DMS 273 (cell line): ENCODE results near the gene CAMSAP1.

Source experiments
- DNase-seq: peaks from one replicate; lab custom pipeline; 2025; ENCODE audit not compliant: unreplicated experiment; lab: John Stamatoyannopoulos, UW

Gene CAMSAP1

GRCh38 chr9:135882011-135882410 lies 25.3 kb downstream of the CAMSAP1 start:
- DNase-seq, result no peak

GRCh38 chr9:135880438-135880837 lies 26.9 kb downstream of the CAMSAP1 start:
- DNase-seq, result no peak

GRCh38 chr9:135879619-135880018 lies 27.7 kb downstream of the CAMSAP1 start:
- no peak for DNase-seq

- no peak for DNase-seq
These were observed 28.1 kb downstream of the CAMSAP1 start for GRCh38 chr9:135879237-135879601.

- DNase-seq, result no peak
These were observed 28.7 kb downstream of the CAMSAP1 start for GRCh38 chr9:135878528-135879236.

- no peak for DNase-seq
These were observed 29.4 kb downstream of the CAMSAP1 start for GRCh38 chr9:135877791-135878527.

GRCh38 chr9:135876936-135877335 lies 30.4 kb downstream of the CAMSAP1 start:
- DNase-seq, result no peak

- DNase-seq, result no peak
These were observed 32.5 kb downstream of the CAMSAP1 start for GRCh38 chr9:135874859-135875258.

- DNase-seq, result no peak
These were observed 37.4 kb downstream of the CAMSAP1 start for GRCh38 chr9:135869909-135870308.

GRCh38 chr9:135865531-135865930 lies 41.8 kb downstream of the CAMSAP1 start:
- no peak for DNase-seq

GRCh38 chr9:135864447-135865049 lies 42.8 kb downstream of the CAMSAP1 start:
- DNase-seq, result peak; percentile 70

GRCh38 chr9:135862809-135863208 lies 44.5 kb downstream of the CAMSAP1 start:
- no peak for DNase-seq

- no peak for DNase-seq
These were observed 48.7 kb downstream of the CAMSAP1 start for GRCh38 chr9:135858491-135859185.

- no peak for DNase-seq
These were observed 49.5 kb downstream of the CAMSAP1 start for GRCh38 chr9:135857843-135858242.

GRCh38 chr9:135857371-135857786 lies 50.0 kb downstream of the CAMSAP1 start:
- DNase-seq, result no peak

- DNase-seq, result no peak
These were observed 55.6 kb downstream of the CAMSAP1 start for GRCh38 chr9:135851748-135852147.

- DNase-seq, result no peak
These were observed 56.6 kb downstream of the CAMSAP1 start for GRCh38 chr9:135850737-135851136.

- no peak for DNase-seq
These were observed 58.2 kb downstream of the CAMSAP1 start for GRCh38 chr9:135849181-135849580.

- no peak for DNase-seq
These were observed 58.9 kb downstream of the CAMSAP1 start for GRCh38 chr9:135848341-135849047.

GRCh38 chr9:135847833-135848232 lies 59.5 kb downstream of the CAMSAP1 start:
- DNase-seq, result no peak

- no peak for DNase-seq
These were observed 66.8 kb downstream of the CAMSAP1 start for GRCh38 chr9:135840539-135840938.
